ENCODE measurements around the gene RBM6.

- TF ChIP-seq POLR2A (IDR thresholded peaks at IDR 0.05) = no peak
- TF ChIP-seq CTCF (IDR thresholded peaks at IDR 0.05) = peak; percentile 84 to 94 (median 86)
- TF ChIP-seq POLR2AphosphoS5 (IDR thresholded peaks at IDR 0.05) = peak in 2 of 3 donors; percentile 25 to 60
Observed at GRCh38 chr3:50121072-50122032, 181.4 kb downstream of the RBM6 start.
